GM21737 (cell line): ENCODE measurements around the gene PITRM1.

Experiments used
- ATAC-seq: cut with Tn5 transposase; IDR thresholded peaks from one replicate; pipeline ENCODE4 v1.9.1; 2021; ENCODE audit warnings: mild to moderate bottlenecking, moderate library complexity; ENCODE audit not compliant: unreplicated experiment

PITRM1 gene

DNA sequence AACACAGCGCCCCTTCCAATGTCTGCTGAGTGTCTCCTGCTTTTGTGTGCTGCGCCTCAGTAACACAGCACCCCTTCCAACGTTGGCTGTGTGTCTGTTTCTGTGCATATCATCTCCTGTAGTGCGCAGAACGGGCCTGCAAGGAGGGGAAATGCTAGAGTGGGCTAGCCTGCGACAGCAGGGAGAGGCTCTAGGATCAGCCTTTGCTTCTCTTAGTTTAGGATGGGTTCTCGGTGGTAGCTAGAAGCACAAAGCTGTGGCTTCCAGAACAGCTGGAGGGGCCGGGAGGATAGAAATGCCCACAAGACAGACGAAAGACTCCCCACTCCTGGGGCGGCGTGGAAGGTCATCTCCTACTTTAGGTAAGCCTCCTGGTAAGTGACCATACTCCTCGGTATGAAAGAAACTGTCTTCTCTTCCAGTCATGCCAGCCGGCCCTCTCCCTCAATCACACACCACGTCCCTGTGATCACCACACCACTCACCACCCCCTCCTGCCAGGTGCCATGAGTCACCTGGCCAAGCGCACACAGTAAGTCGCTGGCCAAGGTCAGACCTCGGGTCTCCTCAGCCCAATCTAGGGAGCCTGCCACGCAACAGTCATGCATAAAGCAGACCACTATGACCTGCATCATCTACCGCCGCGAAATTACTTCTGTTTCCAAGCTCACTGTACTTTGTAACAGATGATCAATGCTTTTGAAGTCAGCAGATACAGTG is 4.8 kb downstream of the PITRM1 start:
- no peak for ATAC-seq

DNA sequence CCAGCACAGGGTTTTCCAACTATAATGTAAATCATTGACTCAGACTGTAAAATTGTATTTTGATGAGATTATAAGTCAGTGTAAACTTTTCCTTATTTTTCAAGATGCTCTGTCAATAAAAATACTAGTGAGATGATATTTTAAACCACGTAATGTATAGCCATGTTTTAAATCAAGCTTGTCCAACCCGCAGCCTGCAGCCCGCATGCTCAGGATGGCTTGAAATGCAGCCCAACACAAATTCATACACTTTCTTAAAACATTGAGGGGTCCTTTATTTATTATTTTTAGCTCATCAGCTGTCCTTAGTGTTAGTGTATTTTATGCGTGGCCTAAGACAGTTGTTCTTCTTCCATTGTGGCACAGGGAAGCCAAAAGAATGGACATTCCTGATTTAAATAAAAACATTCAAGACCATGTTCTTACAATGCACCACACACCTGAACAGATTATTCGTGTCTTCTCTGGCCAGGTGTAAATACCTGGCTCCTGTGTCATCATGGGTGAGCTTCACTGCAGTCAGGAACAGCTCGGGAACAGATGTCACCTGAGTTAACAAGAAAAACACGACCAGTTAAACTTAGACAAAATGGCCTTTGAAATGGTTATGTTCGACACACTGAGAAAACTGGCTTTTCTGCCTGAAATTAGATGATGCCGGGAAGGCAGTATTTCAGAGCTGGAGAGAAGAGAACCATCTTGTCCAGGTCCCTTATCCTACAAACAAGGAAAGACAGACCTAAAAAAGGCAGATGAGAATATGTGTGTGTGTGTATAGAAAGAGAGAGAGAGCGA is 5.9 kb downstream of the PITRM1 start:
- ATAC-seq = no peak

DNA sequence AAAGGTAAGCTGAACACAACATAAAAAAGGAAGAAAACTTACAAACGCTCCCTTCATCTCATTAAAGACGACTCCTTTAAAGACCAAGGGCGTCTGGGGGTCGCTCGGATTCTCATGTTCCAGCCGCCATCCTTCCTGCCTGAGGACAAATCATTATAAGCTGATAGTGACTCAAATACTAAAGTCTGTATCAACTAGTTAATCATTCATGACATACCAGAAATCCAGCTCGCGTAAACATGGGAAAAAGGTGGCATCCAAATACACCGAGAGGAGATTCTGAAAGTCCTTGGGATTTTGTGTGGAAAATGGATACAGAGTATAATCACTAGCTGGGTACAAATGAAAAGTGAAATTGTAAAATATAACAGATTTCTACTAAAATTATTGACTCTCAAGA is 7.4 kb downstream of the PITRM1 start:
- ATAC-seq = no peak

DNA sequence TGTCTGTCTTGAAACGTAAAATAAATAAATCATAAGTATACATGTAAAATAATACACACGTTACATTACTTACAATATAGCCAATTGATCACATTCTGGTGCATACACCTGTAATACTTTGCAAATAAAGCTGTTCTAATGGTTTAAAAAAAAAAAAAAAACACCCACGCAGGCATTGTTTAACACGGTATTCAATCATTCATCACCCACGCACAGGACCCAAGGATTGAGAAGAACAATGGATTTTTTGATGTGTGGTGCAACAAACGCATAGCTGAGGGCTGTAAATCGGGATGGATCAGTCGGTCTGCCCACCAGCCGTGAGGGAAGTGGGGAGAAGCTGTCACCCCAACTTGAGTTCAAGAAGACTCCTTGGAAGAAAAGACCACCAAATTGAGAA is 8.7 kb downstream of the PITRM1 start:
- ATAC-seq = no peak

DNA sequence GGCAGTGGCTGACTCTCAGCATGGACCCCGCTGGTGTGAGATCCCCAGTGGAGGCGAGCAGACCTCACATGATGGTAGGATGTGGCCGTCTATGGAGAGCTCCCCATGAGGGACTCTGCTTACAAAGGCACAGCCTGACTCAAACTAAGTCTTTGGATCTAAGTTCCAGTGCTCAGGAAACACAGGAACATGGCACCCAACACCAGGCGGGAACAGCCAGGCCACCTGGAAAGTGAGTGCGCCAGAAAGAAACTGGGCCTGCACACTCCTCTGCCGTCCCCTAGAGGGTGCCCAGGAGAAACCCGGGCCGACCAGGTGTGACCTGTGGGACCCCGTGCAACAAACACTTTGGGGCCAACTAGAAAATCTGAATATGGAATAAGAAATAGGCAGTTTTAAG is 10.0 kb downstream of the PITRM1 start:
- ATAC-seq = no peak

DNA sequence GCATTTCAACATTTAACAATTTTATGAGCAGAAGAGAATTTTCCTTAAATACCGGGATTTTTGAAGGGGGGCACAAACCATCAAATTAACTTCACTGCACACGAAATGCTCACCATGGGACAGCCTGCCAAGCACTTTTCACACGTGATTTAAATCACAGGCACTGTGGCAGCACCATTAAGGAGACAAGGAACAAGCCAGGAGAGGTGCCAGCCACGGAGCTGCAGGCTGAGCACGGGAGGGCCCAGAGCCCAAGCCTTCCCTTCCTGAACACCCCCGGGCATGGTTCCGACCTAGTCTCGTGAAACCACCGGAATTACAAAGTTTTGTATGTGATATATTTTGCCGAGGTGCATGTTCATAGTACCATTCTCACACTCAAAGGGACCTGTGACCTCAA is 13.4 kb downstream of the PITRM1 start:
- no peak for ATAC-seq

DNA sequence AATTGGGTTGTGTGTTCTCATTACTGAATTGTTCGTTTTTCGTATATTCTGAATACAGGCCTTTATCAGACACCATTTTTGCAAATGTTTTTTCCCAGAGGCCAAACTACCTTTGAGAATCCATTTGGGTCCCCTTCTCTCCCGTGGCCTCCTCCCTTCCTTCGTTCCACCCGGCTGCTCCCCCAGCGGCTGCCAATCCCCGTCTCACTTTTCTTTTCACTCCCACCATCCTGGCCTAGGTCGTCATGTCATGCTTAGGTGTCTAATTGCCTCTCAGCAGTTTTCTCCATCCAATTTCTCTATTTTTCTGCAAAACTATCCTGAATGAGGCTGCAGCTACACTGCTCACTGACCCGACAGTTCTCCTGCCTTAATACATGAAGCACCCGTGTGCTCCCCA is 17.9 kb downstream of the PITRM1 start:
- ATAC-seq = no peak

DNA sequence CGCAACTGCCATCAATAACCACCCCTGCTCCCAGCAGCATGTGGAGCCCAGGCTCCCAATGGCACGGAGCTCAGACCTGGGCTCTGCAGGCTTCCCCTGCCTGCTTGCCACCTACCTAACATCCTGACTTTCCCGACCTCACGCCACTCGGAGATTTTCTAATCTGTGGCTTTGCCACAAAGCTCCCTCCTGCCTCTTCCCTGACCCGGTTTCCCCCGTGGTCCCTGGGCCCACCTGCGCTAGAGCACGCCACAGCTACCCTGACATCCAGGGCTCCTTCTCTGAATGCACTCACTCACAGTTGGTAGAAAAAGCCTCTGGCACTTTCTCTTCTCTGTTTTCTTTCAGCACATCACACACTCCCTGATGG is 20.0 kb downstream of the PITRM1 start:
- no peak for ATAC-seq

DNA sequence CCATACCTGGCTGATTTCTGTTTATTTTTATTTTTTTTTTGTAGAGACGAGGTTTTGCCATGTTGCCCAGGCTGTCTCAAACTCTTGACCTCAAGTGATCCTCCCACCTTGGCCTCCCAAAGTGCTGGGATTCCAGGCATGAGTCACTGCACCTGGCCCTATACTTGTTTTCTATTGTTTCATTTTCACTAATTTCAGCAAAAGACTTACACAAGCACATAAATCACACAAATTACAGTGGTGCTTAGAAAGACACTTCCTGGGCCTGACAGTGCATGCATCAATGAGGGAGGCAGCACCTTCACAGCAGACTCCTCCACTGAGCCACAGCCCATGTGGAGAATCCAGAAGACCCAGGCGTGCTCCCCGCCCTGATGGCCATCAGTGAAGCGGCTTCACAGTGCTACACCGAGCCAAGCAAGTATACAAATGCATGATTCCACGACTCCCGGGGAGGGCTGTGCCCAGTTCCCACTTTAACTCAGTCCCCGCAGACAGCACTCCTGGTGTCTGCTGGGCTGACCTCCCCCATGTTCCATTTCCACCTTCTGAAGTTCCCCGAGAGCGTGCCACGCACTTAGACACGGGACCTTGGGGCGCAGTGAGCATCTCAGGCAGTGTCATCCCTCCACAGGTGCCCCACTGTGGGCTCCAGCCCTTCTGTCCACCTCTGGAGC is 20.6 kb downstream of the PITRM1 start:
- ATAC-seq = no peak

DNA sequence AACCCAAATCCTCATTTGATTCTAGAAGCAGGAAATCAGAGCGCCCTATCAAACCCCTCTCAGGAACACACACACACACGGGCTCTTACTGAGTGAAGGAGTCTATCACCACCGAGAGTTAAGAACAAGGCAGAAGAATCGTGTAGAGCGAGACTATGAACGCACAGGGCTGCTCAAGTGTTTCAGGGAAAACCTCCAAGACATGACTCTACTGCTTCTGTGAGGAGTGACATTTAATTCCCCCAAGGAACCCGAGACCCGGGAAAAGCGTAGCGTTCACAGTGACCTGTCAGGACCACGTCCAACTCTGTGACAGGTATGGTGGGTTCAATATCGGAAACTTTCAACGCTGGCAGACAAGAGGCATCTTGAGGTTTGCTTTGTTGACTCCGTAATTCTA is 21.6 kb downstream of the PITRM1 start:
- no peak for ATAC-seq

DNA sequence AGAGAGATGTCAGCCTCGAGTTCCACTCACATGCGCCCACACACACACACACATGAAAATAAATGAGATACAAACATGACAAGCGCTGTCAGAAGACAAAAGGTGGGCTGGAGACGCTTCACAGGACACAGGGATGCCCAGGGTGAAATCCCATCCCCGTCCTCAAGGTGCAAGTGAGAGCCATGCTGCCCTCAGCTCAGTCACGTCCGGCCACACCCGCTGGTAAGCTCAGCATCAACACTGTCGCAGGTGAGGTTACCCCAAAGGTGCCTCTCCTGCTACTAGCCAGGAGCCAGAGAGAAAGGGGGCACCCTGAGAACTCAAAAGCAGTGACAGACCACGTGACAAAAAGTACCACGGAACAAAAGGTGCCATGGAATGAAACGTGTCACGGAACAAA is 22.2 kb downstream of the PITRM1 start:
- ATAC-seq = no peak

DNA sequence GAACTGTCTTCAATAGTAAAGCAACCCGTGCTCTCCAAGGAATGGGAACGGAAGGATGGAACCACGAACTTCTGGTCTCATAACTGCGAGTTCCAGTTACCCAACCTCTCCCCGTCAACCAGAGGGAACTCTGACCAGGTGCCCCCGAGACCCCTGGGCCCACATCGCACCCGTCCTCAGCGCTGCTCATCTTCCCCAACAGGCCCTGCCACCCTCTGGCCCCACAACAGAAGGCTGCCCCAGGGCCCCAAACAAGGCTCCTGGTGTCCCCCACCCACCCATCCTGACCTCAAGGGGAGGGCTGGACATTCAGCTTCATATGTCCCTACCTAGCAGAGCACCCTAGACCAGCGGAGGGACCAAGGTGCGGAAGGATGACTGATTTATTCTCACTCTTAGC is 22.7 kb downstream of the PITRM1 start:
- ATAC-seq = no peak

DNA sequence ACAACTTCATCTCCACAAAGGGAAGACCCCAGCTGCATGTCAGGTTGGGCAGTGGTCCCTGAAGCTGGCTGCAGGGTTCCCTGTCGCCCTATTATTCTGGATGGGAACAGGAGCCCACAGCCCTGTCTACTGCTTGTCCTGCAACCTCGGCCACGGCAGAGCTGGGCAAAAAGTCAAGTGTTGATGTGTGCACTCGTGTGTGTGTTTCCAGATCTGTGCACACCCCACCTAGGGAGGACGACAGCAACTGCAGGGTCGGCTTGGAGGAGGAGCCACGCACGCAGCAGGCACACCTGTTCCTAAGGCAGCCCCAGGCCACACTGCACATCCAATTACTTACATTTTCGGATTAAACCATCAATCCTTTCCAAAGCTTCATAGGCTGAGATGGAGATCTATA is 23.6 kb downstream of the PITRM1 start:
- no peak for ATAC-seq

DNA sequence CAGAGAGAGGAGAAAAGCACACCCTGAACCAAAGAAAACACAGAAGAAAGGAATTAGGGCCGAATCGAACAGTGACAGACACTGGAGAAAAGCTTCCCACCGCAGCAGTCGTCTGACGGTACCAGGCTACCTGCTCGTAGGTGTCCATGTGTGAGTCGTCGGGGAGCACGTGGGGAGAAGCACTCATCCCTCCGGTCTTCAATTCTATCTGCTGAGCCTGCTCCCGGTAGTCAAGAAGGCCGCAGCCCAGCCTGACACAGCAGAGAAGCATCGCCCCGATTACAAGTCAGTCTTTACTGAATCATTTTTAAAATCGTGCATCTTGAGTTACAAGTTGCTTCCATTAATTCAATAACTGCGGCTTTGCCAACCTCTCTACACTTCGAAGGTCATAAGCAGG is 24.5 kb downstream of the PITRM1 start:
- no peak for ATAC-seq

DNA sequence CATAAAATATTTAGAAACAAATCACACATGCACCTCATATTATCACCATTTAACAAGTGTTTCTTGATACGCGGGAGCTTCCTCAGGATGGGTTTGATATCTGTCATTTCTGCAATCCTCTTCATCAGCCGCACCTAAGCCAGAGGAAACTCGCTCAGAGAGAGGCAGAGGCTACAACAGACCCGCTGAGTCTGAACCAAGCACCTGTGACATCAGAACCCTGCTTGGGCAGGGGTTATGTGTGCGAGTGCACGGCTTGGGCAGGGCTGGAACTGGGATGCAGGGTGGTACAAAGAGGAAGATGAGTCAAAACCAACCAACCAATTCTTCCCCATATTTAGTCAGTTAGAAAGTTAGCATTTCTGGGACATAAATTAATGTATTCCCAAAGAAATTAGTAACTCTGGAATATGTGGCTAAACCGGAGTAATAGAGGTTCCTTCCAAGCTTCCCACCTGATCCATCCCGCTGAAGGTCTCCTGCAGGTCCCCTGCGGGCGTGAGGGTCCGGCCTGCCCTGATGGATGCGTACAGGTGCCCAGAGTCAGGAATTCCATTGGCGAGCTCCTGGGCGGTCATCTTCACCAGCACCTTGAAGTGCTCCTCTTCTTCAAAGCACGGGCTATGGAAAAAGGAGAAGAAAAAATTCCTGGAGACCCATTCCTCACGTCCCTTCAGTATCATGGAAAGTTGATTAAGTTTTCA is 25.3 kb downstream of the PITRM1 start:
- no peak for ATAC-seq

DNA sequence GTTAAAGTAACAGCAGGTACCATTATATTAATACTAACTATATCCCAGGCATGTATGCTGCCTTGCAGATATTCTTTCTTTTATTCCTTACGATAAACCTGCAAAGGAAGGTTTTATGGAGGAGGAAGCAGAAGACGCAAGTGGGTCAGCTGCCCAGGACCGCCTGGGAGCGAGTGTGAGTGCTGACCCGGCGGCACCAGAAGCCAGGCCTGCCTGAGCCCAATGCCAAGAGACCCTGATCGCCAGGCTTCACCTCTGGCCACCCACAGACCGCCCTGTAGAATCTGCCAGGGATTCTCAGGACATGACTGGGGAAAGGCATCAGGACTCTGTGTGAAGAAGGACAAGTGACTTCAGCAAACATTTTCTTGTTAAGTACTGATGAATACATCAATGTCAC is 26.3 kb downstream of the PITRM1 start:
- ATAC-seq = no peak

DNA sequence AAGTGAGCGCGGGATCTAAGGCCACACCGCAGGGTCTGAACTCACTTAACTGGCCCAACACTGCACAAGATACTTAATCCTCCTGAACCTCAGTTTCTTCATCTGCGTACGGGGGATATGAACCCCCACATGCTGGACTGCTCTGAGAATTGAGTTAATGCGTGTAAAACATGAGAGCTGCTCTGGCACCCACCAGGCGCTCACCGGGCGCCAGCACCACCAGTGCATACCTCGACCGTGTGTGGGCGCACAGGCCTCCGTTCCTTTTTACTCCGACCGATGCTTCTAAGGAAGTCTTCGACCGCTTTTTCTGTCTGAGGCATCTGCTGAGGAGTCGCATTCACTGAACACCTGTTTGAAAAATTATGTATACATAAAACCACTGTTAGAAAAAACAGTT is 27.2 kb downstream of the PITRM1 start:
- ATAC-seq = no peak

DNA sequence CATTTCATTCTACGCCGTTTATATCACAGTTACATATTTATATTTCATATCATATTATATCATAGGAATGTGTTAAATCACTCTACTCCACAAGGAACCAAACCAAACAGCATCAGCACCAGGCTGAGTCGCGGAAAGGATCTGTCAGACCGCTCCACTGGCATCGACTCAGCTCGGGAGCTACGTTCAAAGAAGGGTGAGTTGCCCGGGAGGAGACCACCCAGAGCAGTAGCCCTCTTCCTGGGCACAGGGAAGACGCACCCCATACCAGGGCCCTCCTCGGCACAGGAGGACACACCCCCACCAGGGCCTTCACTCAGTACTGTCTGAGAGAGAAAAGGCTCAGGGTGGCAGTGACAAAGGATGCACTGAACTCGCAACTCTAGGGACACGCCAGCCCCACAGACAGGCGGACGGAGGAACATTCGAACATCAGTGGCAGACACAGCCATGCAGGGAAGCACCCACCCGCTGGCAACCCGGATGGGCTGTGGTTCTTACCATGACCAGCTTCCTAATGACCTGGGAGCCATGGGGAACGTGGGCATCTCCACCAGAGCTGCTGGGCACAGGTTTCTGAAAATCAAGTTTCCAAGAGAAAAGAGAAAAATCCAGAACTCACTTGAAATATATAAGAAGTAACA is 28.7 kb downstream of the PITRM1 start:
- no peak for ATAC-seq

DNA sequence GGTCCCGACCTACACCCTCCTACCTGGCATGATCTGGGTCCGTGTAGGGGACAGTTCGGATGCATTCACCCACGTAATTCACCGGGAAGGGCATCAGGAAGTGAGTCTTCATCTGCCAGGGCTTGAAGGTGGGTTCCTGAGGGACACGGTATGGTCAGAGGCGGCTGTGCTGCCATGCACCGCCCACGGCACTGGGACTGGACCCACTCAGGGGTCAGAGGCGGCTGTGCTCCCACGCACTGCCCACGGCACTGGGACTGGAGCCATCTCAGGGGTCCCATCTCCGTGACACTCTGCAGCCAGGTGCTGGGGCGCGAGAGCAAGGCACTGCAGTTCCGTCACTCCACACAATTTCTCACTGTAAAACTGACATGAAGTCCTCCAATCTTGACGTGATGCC is 29.2 kb downstream of the PITRM1 start:
- ATAC-seq = no peak

DNA sequence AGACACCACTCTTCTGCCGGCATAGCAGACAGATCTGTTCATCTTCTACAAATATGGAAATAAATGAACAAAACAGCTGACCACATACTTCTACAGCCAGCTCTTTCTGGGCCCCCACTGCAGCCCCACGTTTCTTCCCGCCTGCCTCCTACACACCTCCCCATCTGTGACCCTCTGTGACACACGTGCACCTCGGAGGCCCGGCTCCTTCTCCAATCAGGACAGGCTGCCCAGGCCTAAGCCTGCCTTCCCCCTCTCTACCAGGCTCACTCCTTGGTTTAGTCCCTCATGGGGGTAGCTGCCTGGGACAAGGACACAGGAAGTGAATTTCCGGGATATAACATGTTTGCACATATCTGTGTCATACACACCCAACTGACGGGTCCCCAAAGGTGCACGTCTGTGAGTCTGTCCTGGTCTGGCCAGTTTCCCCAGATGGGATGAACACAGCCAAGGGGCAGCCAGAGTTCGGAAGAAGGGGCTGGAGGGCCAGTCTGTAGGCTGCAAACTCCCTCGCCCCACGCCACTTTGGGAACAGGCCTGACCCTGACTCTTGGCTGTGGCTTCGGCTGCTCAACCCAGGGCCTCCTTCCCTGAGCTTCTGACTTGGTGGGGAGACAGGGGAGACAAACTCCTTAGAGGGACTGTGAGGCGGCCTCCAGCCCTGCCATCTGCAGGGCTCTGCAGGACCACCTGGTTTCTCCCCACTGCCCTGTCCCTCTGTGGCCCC is 30.3 kb downstream of the PITRM1 start:
- no peak for ATAC-seq
